SU-DHL-6 (cell line): Measurements from ENCODE around the gene DPYSL5.

Experiments
- H2AFZ ChIP-seq: fragments of 200-600 bp; sonication (generic); 2 replicates; pipeline ENCODE4 v1.6.1; 2014; ENCODE audit warnings: low read depth, mild to moderate bottlenecking, moderate library complexity, mixed read lengths, antibody characterized with exemption, low read length; ENCODE audit not compliant: severe bottlenecking
- H3F3A ChIP-seq: fragments of 200-600 bp; shearing (Covaris generic); 2 replicates; pipeline ENCODE4 v1.6.0; 2016; ENCODE audit warnings: antibody characterized with exemption, mild to moderate bottlenecking; ENCODE audit not compliant: insufficient read depth
- H3K27ac ChIP-seq: fragments of 200-600 bp; sonication (generic); 2 replicates; pipeline ENCODE4 v1.5.1; 2016; ENCODE audit warnings: low read depth, mild to moderate bottlenecking, low read length, moderate library complexity, mixed read lengths
- H3K27me3 ChIP-seq: fragments of 200-600 bp; sonication (generic), shearing (Covaris generic); 2 replicates; pipeline ENCODE4 v1.6.0; 2014; ENCODE audit warnings: mild to moderate bottlenecking, low read length
- H3K36me3 ChIP-seq: fragments of 200-600 bp; sonication (generic); 2 replicates; pipeline ENCODE4 v1.6.1; 2014; ENCODE audit warnings: mild to moderate bottlenecking, low read length, mixed read lengths
- H3K4me2 ChIP-seq: fragments of 300-600, 200-600 bp; shearing (Covaris generic), sonication (generic); 2 replicates; pipeline ENCODE4 v1.6.0; 2014; ENCODE audit warnings: low read length, low read depth, mild to moderate bottlenecking; ENCODE audit not compliant: poor library complexity, severe bottlenecking
- H3K4me3 ChIP-seq: fragments of 200-600 bp; sonication (generic); 2 replicates; pipeline ENCODE4 v1.5.1; 2014; ENCODE audit warnings: antibody characterized with exemption, low read length, mild to moderate bottlenecking, mixed read lengths; ENCODE audit not compliant: insufficient read depth, poor library complexity, severe bottlenecking
- H3K79me2 ChIP-seq: fragments of 200-600 bp; sonication (generic); 2 replicates; pipeline ENCODE4 v1.6.1; 2014; ENCODE audit warnings: mild to moderate bottlenecking, low read length, moderate library complexity; ENCODE audit not compliant: insufficient read depth
- H3K9ac ChIP-seq: fragments of 200-600 bp; sonication (generic); 2 replicates; pipeline ENCODE4 v1.7.0; 2014; ENCODE audit warnings: mild to moderate bottlenecking, low read length
- H3K9me2 ChIP-seq: fragments of 200-600 bp; sonication (generic); replicated peaks from 2 replicates; pipeline ENCODE4 v1.6.1; 2014; ENCODE audit warnings: low read length; ENCODE audit not compliant: insufficient read depth
- H3K9me3 ChIP-seq: fragments of 200-600 bp; sonication (generic); 2 replicates; pipeline ENCODE4 v1.6.1; 2014; ENCODE audit warnings: low read length, mixed read lengths; ENCODE audit not compliant: insufficient read depth
- H4K20me1 ChIP-seq: fragments of 200-600 bp; sonication (generic); 2 replicates; pipeline ENCODE4 v1.6.1; 2014; ENCODE audit warnings: low read depth, mild to moderate bottlenecking, antibody characterized with exemption, low read length, moderate library complexity, mixed read lengths
- CTCF ChIP-seq: fragments of 200-600 bp; sonication (generic); IDR thresholded peaks from one replicate; pipeline ENCODE4 v1.5.1; 2017; ENCODE audit warnings: antibody characterized with exemption, mild to moderate bottlenecking, low read length, moderate library complexity; ENCODE audit not compliant: insufficient read depth, poor library complexity, severe bottlenecking
- EZH2phosphoT487 ChIP-seq: fragments of 200-600 bp; sonication (generic), shearing (Covaris generic); conservative IDR thresholded peaks from 2 replicates; pipeline ENCODE4 v1.6.1; 2018; ENCODE audit warnings: mild to moderate bottlenecking, antibody characterized with exemption, low read length, moderate library complexity, mixed read lengths

Gene DPYSL5

GRCh38 chr2:26957534-26957933 lies 109.6 kb downstream of the DPYSL5 start:
- Histone ChIP-seq H3K36me3 (no peaks in the 10 kb centered on the region), H3K27me3 (no peaks in the 10 kb centered on the region)

GRCh38 chr2:26959331-26959730 lies 111.4 kb downstream of the DPYSL5 start:
- no peaks in the 10 kb centered on the region for H3K9me2 ChIP-seq
- no peak overlapping the region for H3K4me2 ChIP-seq
- no peaks in the 10 kb centered on the region for H3F3A ChIP-seq
- no peaks in the 10 kb centered on the region for H4K20me1 ChIP-seq
- H3K9ac ChIP-seq = no peak overlapping the region
- H3K27ac ChIP-seq = no peak overlapping the region
- no peak for TF ChIP-seq CTCF
- H3K4me3 ChIP-seq = no peak overlapping the region
- no peak overlapping the region for H2AFZ ChIP-seq
- H3K79me2 ChIP-seq = no peaks in the 10 kb centered on the region
- H3K9me3 ChIP-seq = no peaks in the 10 kb centered on the region
- no peaks in the 10 kb centered on the region for H3K36me3 ChIP-seq
- no peaks in the 10 kb centered on the region for H3K27me3 ChIP-seq

More at GRCh38 chr2:26957534-26957933, 109.6 kb downstream of the DPYSL5 start:
- Histone ChIP-seq H3K79me2 (no peaks in the 10 kb centered on the region), H3K9me2 (no peaks in the 10 kb centered on the region), H3K9ac (no peak overlapping the region), H3F3A (no peaks in the 10 kb centered on the region), H3K4me3 (no peak overlapping the region), H3K9me3 (no peaks in the 10 kb centered on the region), H3K27ac (no peak overlapping the region), H4K20me1 (no peaks in the 10 kb centered on the region), H3K4me2 (no peak overlapping the region), H2AFZ (no peak overlapping the region)
- TF ChIP-seq CTCF = no peak
- no peak for TF ChIP-seq EZH2phosphoT487

GRCh38 chr2:26964446-26965130 lies 116.7 kb downstream of the DPYSL5 start:
- Histone ChIP-seq H3K79me2 (no peaks in the 10 kb centered on the region), H4K20me1 (no peaks in the 10 kb centered on the region), H3K27me3 (no peaks in the 10 kb centered on the region), H3K9ac (no peak overlapping the region), H3K36me3 (no peaks in the 10 kb centered on the region), H3K27ac (no peak overlapping the region), H3K9me3 (no peaks in the 10 kb centered on the region), H3K9me2 (no peaks in the 10 kb centered on the region), H3K4me2 (no peak overlapping the region), H3F3A (no peaks in the 10 kb centered on the region), H3K4me3 (no peak overlapping the region), H2AFZ (no peak overlapping the region)
- TF ChIP-seq EZH2phosphoT487 (no peak), CTCF (no peak)
